Loucy (cell line): Measurements from ENCODE around the gene FOXJ2.

Source experiments
- CTCF ChIP-seq: fragments of 200-600 bp; sonication (generic); conservative IDR thresholded peaks from 2 replicates; pipeline ENCODE4 v1.5.1; 2014; ENCODE audit warnings: mild to moderate bottlenecking, antibody characterized with exemption, low read length
- EZH2phosphoT487 ChIP-seq: fragments of 200-600 bp; IDR thresholded peaks from 2 replicates; pipeline ENCODE4 v1.6.1; 2018; ENCODE audit warnings: antibody characterized with exemption, mild to moderate bottlenecking, moderate library complexity, borderline replicate concordance

- no peak for TF ChIP-seq CTCF
- TF ChIP-seq EZH2phosphoT487 = no peak
These were observed 6.1 kb upstream of the FOXJ2 start for GRCh38 chr12:8026291-8026900.
